ENCODE data around the gene LRRC41. TPM values are rescaled to one million over a fixed set of nuclear protein-coding genes. Genes with fewer than 3 reads are reported as not detected.
A peak's percentile ranks its signal among the peaks of the same experiment; 100 is the strongest.
"Not testable (repeated sequence)": the region's sequence is repeated elsewhere in the genome, so short reads cannot be mapped to it uniquely, and the experiment has no call there.

LRRC41 gene
- total RNA-seq, 2 experiments from 2014 or later: 23.0 to 24.3 TPM

DNA sequence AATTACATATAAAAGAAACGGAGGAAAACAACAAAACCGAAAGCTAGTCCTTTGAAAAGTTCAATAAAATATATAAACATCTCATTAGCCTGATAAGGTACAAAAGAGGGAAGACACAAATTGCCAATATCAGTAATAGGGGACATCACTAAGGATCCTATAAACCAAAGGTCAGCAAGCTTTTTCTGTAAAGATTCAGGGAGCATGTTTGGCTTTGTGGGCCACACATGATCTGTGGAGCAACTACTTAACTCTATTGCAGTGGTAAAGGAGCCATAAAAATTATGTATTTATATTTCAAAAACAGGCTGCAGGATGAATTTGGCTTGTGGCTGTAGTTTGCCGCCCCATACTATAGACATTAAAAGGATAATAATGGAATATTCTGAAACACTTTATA lies 31.7 kb upstream of the LRRC41 start:
- Histone ChIP-seq H3K4me1 (ENCODE audit: insufficient read depth, low read length) (peaks cover 9% of the 10 kb centered on the region), H3K9me3 (ENCODE audit: control insufficient read depth in 1 of 2, insufficient read depth in 1 of 2, low read length in 2 of 2) (peaks cover 0 to 6% of the 10 kb centered on the region in 2 experiments), H3K4me3 (ENCODE audit: low read length) (no peak overlapping the region), H3K27ac (ENCODE audit: low read depth in 1 of 2, low read length in 2 of 2) (no peak overlapping the region), H3K36me3 (ENCODE audit: insufficient read depth, low read length) (no peaks in the 10 kb centered on the region), H3K27me3 (ENCODE audit: control insufficient read depth in 1 of 2, insufficient read depth in 2 of 2, low read length in 2 of 2) (no peaks in the 10 kb centered on the region)
- TF ChIP-seq, protein P1, sequence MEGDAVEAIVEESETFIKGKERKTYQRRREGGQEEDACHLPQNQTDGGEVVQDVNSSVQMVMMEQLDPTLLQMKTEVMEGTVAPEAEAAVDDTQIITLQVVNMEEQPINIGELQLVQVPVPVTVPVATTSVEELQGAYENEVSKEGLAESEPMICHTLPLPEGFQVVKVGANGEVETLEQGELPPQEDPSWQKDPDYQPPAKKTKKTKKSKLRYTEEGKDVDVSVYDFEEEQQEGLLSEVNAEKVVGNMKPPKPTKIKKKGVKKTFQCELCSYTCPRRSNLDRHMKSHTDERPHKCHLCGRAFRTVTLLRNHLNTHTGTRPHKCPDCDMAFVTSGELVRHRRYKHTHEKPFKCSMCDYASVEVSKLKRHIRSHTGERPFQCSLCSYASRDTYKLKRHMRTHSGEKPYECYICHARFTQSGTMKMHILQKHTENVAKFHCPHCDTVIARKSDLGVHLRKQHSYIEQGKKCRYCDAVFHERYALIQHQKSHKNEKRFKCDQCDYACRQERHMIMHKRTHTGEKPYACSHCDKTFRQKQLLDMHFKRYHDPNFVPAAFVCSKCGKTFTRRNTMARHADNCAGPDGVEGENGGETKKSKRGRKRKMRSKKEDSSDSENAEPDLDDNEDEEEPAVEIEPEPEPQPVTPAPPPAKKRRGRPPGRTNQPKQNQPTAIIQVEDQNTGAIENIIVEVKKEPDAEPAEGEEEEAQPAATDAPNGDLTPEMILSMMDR (IDR thresholded peaks at IDR 0.05): no peak
- ATAC-seq (ENCODE audit: poor library complexity) (no peak), DNase-seq (no peak)
- no peaks in the 10 kb centered on the region for H3K9me3 Mint-ChIP-seq
- no peaks in the 10 kb centered on the region for H3K27me3 Mint-ChIP-seq
- H3K4me1 Mint-ChIP-seq (ENCODE audit: low read depth): peaks cover 5% of the 10 kb centered on the region
- POLR2A ChIA-PET: no interaction called here
- CTCF ChIA-PET: interaction anchor here (0.6 kb wide), 1 partner anchor 609 kb away, joined by 3 read pairs; no protein-coding TSS in a partner anchor
- no peaks in the 10 kb centered on the region for H3K36me3 Mint-ChIP-seq (ENCODE audit: low read depth)
- no peak overlapping the region for H3K4me3 Mint-ChIP-seq
- intact Hi-C loops (cut with DNase I, micrococcal nuclease): no loop called here
- no peak overlapping the region for H3K27ac Mint-ChIP-seq

DNA sequence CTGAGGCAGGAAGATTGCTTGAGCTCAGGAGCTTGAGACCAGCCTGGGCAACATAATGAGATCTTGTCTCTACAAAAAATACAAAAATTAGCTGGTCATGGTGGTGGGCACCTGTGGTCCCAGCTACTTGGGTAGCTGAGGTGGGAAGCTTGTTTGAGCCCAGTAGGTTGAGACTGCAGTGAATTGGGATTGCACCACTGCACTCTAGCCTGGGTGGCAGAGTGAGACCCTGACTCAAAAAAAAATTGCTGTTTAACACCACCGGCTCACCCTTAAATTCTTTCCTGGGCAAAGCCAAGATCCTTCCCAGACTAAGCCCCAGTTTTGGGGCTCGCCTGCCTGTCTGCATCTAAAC lies 30.6 kb upstream of the LRRC41 start:
- Mint-ChIP-seq H3K9me3 (no peaks in the 10 kb centered on the region), H3K27me3 (no peaks in the 10 kb centered on the region), H3K4me3 (no peak overlapping the region), H3K36me3 (ENCODE audit: low read depth) (no peaks in the 10 kb centered on the region), H3K4me1 (ENCODE audit: low read depth) (no peaks in the 10 kb centered on the region), H3K27ac (no peak overlapping the region)
- H3K9me3 ChIP-seq (ENCODE audit: control insufficient read depth in 1 of 2, insufficient read depth in 1 of 2, low read length in 2 of 2): no peaks in the 10 kb centered on the region
- CTCF ChIA-PET: interaction anchor here (0.8 to 1.8 kb wide), 2 partner anchors 14 to 23 kb away, joined by 3 to 8 read pairs; no protein-coding TSS in a partner anchor
- TF ChIP-seq, protein P1 (IDR thresholded peaks at IDR 0.05): no peak
- intact Hi-C loops (cut with DNase I, micrococcal nuclease): no loop called here
- H3K27ac ChIP-seq (ENCODE audit: low read depth in 1 of 2, low read length in 2 of 2): no peak overlapping the region
- H3K27me3 ChIP-seq (ENCODE audit: control insufficient read depth in 1 of 2, insufficient read depth in 2 of 2, low read length in 2 of 2): no peaks in the 10 kb centered on the region
- no peaks in the 10 kb centered on the region for H3K36me3 ChIP-seq (ENCODE audit: insufficient read depth, low read length)
- ATAC-seq (ENCODE audit: poor library complexity) (no peak), DNase-seq (no peak)
- H3K4me3 ChIP-seq (ENCODE audit: low read length): no peak overlapping the region
- POLR2A ChIA-PET: no interaction called here
- no peaks in the 10 kb centered on the region for H3K4me1 ChIP-seq (ENCODE audit: insufficient read depth, low read length)

DNA sequence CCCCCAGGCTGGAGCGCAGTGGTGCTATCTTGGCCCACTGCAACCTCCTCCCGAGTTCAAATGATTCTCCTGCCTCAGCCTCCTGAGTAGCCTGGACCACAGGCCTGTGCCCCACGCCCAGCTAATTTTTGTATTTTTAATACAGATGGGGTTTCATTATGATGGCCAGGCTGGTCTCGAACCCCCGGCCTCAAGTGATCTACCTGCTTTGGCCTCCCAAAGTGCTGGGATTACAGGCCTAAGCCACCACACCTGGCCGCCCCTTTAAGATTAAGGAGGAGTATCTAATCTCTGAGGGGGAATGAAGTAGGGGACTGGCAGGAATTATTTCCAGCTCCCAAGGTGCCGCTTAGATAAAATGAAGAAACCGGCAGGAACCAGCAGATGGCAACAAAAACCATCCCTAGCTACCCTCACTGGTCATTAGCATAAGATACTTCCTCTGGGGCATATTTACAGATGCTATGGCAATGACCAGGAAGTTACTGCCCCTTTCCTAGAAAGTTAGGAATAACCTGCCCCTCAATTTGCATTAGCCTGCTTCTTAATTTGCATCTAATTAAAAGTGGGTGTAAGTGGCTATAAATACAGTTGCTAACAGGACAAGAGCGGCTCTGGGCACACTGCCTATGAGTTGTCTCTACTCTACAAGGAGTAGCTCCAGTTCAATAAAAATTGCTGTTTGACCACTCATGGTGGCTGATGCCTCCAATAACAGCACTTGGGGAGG lies 30.0 kb upstream of the LRRC41 start:
- Histone ChIP-seq H3K36me3 (ENCODE audit: insufficient read depth, low read length) (no peaks in the 10 kb centered on the region), H3K4me1 (ENCODE audit: insufficient read depth, low read length) (no peaks in the 10 kb centered on the region), H3K9me3 (ENCODE audit: control insufficient read depth in 1 of 2, insufficient read depth in 1 of 2, low read length in 2 of 2) (no peaks in the 10 kb centered on the region), H3K27ac (ENCODE audit: low read depth in 1 of 2, low read length in 2 of 2) (no peak overlapping the region), H3K4me3 (ENCODE audit: low read length) (no peak overlapping the region), H3K27me3 (ENCODE audit: control insufficient read depth in 1 of 2, insufficient read depth in 2 of 2, low read length in 2 of 2) (no peaks in the 10 kb centered on the region)
- Mint-ChIP-seq H3K4me3 (no peak overlapping the region), H3K27ac (no peak overlapping the region), H3K36me3 (ENCODE audit: low read depth) (no peaks in the 10 kb centered on the region), H3K4me1 (ENCODE audit: low read depth) (no peaks in the 10 kb centered on the region), H3K27me3 (no peaks in the 10 kb centered on the region), H3K9me3 (no peaks in the 10 kb centered on the region)
- TF ChIP-seq, protein P1 (IDR thresholded peaks at IDR 0.05): no peak
- ATAC-seq (ENCODE audit: poor library complexity) (no peak), DNase-seq (peak in 2 of 14 experiments; percentile 28 to 33)
- intact Hi-C loops (cut with DNase I, micrococcal nuclease): no loop called here
- ChIA-PET POLR2A (no interaction called here), CTCF (interaction anchor here (0.8 to 1.8 kb wide), 2 partner anchors 14 to 22 kb away, joined by 3 to 8 read pairs; no protein-coding TSS in a partner anchor)

DNA sequence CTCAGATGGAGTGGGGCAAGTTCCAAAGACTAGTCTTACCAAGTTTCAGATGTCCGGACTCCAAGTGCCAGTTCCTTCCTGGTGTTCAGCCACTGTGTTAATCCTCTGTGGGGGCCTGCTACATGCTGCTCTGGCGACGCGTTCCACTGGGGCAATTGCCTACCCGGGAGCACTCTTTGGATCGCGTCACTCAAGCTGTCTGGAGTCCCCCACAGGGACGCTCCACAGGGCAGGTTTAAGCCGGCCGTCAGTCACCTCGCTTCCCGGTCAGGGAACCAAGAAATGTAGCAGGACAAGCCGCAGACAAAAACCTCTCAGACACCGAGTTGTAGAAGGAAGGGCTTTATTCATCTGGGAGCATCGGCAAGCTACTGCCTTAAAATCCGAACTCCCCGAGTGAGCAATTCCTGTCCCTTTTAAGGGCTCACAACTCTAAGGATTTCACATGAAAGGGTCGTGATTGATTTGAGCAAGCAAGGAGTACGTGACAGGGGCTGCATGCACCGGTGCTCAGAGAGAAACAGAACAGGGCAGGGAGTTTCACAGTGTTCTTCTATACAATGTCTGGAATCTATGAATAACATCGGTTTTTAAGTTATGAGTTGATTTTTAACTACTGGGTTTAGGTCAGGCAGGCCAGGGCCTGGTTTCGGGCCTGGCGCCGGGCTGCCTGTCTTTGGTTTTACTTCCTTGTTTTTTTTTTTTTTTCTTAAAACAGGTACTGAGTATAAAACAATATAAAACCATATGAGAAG lies 28.5 kb upstream of the LRRC41 start:
- H3K4me1 ChIP-seq (ENCODE audit: insufficient read depth, low read length); POLR2A ChIA-PET; H3K36me3 ChIP-seq (ENCODE audit: insufficient read depth, low read length); H3K27ac ChIP-seq (ENCODE audit: low read depth in 1 of 2, low read length in 2 of 2); ATAC-seq (ENCODE audit: poor library complexity); H3K27ac Mint-ChIP-seq; H3K4me3 ChIP-seq (ENCODE audit: low read length); H3K27me3 ChIP-seq (ENCODE audit: control insufficient read depth in 1 of 2, insufficient read depth in 2 of 2, low read length in 2 of 2); H3K36me3 Mint-ChIP-seq (ENCODE audit: low read depth); H3K27me3 Mint-ChIP-seq; CTCF ChIA-PET; intact Hi-C loops (cut with DNase I, micrococcal nuclease); H3K9me3 Mint-ChIP-seq; H3K9me3 ChIP-seq (ENCODE audit: control insufficient read depth in 1 of 2, insufficient read depth in 1 of 2, low read length in 2 of 2); DNase-seq; H3K4me1 Mint-ChIP-seq (ENCODE audit: low read depth); H3K4me3 Mint-ChIP-seq: not testable (repeated sequence)

DNA sequence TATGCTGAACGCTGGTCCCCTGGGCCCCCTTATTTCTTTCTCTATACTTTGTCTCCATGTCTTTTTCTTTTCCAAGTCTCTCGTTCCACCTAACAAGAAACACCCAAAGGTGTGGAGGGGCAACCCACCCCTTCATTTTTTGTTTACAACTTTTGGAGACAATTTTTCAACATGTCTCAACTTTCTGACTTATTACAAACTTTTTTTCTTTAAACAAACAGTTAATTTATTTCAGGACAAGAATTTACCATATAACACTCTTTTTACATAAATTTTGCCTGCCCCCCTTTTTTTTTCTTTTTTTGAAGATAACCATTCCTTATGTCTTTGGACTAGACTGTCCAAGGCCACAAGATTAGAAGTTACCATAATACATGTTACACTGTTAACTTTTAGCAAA lies 27.0 kb upstream of the LRRC41 start:
- POLR2A ChIA-PET; ATAC-seq (ENCODE audit: poor library complexity); H3K27me3 Mint-ChIP-seq; H3K9me3 Mint-ChIP-seq; H3K27ac Mint-ChIP-seq; H3K4me1 ChIP-seq (ENCODE audit: insufficient read depth, low read length); H3K9me3 ChIP-seq (ENCODE audit: control insufficient read depth in 1 of 2, insufficient read depth in 1 of 2, low read length in 2 of 2); H3K4me3 Mint-ChIP-seq; H3K27me3 ChIP-seq (ENCODE audit: control insufficient read depth in 1 of 2, insufficient read depth in 2 of 2, low read length in 2 of 2); H3K27ac ChIP-seq (ENCODE audit: low read depth in 1 of 2, low read length in 2 of 2); DNase-seq; CTCF ChIA-PET; H3K4me3 ChIP-seq (ENCODE audit: low read length); H3K36me3 ChIP-seq (ENCODE audit: insufficient read depth, low read length); H3K36me3 Mint-ChIP-seq (ENCODE audit: low read depth); H3K4me1 Mint-ChIP-seq (ENCODE audit: low read depth); intact Hi-C loops (cut with DNase I, micrococcal nuclease): not testable (repeated sequence)

All from CD4-positive, alpha-beta T cell (primary cell).